CD4-positive, alpha-beta memory T cell (primary cell): ENCODE results near the gene FDXR. TPM values are rescaled to one million over a fixed set of nuclear protein-coding genes. Genes with fewer than 3 reads are reported as not detected.

Source experiments
- CTCF ChIA-PET: fragments of 350-600 bp; sonication (Branson Sonifier 250); formaldehyde crosslinking; loops from one replicate; lab custom pipeline; 2021; ENCODE audit warnings: inconsistent platforms; ENCODE audit not compliant: partially characterized antibody; lab: Charles Lee
- POLR2A ChIA-PET: fragments of 350-600 bp; sonication (Branson Sonifier 250); formaldehyde crosslinking; loops from one replicate; lab custom pipeline; 2021; ENCODE audit not compliant: partially characterized antibody; lab: Charles Lee
- DNase-seq, 5 donors: peaks; one replicate each; pipeline versions ENCODE4 v3.0.0 to v3.0.0-alpha.2; 2020 to 2022; ENCODE audit warnings: mixed read lengths in 1 of 5
- H3K27ac ChIP-seq: one replicate; pipeline ENCODE4 v1.7.0; 2013; ENCODE audit warnings: low read depth, low read length
- H3K27me3 ChIP-seq: 2 replicates; pipeline ENCODE4 v1.7.0; 2013; ENCODE audit warnings: mild to moderate bottlenecking, low read length, moderate library complexity; ENCODE audit not compliant: insufficient read depth
- H3K36me3 ChIP-seq: 2 replicates; pipeline ENCODE4 v1.7.0; 2013; ENCODE audit warnings: mild to moderate bottlenecking, low read length, moderate library complexity; ENCODE audit not compliant: insufficient read depth
- H3K4me1 ChIP-seq: 2 replicates; pipeline ENCODE4 v1.7.0; 2013; ENCODE audit warnings: mild to moderate bottlenecking, low read length, moderate library complexity; ENCODE audit not compliant: insufficient read depth
- H3K4me3 ChIP-seq, 2 donors: one replicate each; pipeline ENCODE4 v1.7.0; 2013; ENCODE audit warnings: low read length in 2 of 2, mild to moderate bottlenecking in 1 of 2
- H3K9me3 ChIP-seq, 2 donors: one replicate each; pipeline ENCODE4 v1.7.0; 2013; ENCODE audit warnings: low read length in 2 of 2, control low read depth in 1 of 2; ENCODE audit not compliant: control insufficient read depth in 1 of 2
- H3K27ac Mint-ChIP-seq, 7 donors: one replicate each; pipeline ENCODE4 v1.8.0; 2020 to 2021; ENCODE audit warnings: mixed read lengths in 7 of 7, mild to moderate bottlenecking in 6 of 7, inconsistent platforms in 3 of 7, moderate library complexity in 3 of 7
- H3K27me3 Mint-ChIP-seq, 2 donors: one replicate each; pipeline ENCODE4 v1.8.0; 2020 to 2021; ENCODE audit warnings: mixed read lengths in 2 of 2
- H3K36me3 Mint-ChIP-seq, 2 donors: one replicate each; pipeline ENCODE4 v1.8.0; 2020 to 2021; ENCODE audit warnings: mixed read lengths in 2 of 2, inconsistent platforms in 1 of 2, mild to moderate bottlenecking in 1 of 2
- H3K4me1 Mint-ChIP-seq, 4 donors: one replicate each; pipeline ENCODE4 v1.8.0; 2020 to 2021; ENCODE audit warnings: mixed read lengths in 4 of 4, mild to moderate bottlenecking in 1 of 4
- H3K4me3 Mint-ChIP-seq, 8 donors: one replicate each; pipeline ENCODE4 v1.8.0; 2020 to 2021; ENCODE audit warnings: mixed read lengths in 8 of 8, mild to moderate bottlenecking in 7 of 8, moderate library complexity in 6 of 8, inconsistent platforms in 3 of 8
- H3K9me3 Mint-ChIP-seq, 8 donors: one replicate each; pipeline ENCODE4 v1.8.0; 2020 to 2021; ENCODE audit warnings: mixed read lengths in 8 of 8, mild to moderate bottlenecking in 5 of 8, inconsistent platforms in 3 of 8, moderate library complexity in 1 of 8
- intact Hi-C: fragments of 100-400 bp; cut with micrococcal nuclease; formaldehyde crosslinking; loops from one replicate; pipeline ENCODE4 v1.15.1; 2023
- polyA plus RNA-seq, 2 donors: library from polyadenylated mRNA; unstranded; fragments of 300-500 nt; fragmentation: Illumina TruSeq; gene quantifications; one replicate each; pipeline ENCODE4 v1.2.3, GENCODE V29; 2021
- total RNA-seq, 2 experiments: library from RNA; stranded (reverse); gene quantifications; one replicate each; pipeline ENCODE4 v1.2.3, GENCODE V29; 2021

FDXR gene
- total and polyA plus RNA-seq, 4 experiments from 2014 or later = 2.7 to 21.8 (median 10.6) TPM

DNA sequence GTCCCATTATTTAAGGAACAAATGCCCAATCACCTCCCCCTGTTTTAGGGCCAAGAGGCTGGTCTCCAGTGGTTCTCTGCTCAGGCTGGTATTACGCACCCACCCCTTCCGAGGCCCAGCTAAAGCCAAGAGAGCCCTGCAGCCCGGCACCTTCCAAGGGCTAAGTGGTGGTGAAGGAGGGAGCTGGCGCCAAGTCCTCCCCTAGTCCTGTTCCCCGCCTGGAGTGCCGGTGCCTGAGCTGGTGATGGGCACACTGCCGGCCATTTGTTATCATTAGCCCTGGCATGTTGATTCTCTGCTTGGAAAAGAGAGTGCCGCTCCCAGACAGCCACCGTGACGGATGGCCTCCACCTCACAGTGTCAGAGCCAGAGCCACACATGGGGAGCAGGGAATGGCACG, 45.0 kb downstream of the FDXR start:
- ChIA-PET CTCF (no interaction called here), POLR2A (interaction anchor here (0.6 kb wide), 1 partner anchor 16 kb away, joined by 3 read pairs; no protein-coding TSS in a partner anchor)
- H3K9me3 Mint-ChIP-seq = no peaks in the 10 kb centered on the region
- H3K4me1 Mint-ChIP-seq = no peaks in the 10 kb centered on the region
- H3K27me3 Mint-ChIP-seq = no peaks in the 10 kb centered on the region
- Histone ChIP-seq H3K27ac (no peak overlapping the region), H3K4me1 (no peaks in the 10 kb centered on the region), H3K4me3 (no peak overlapping the region), H3K36me3 (peaks cover 4% of the 10 kb centered on the region), H3K9me3 (no peaks in the 10 kb centered on the region), H3K27me3 (no peaks in the 10 kb centered on the region)
- no peak overlapping the region for H3K27ac Mint-ChIP-seq
- H3K4me3 Mint-ChIP-seq = no peak overlapping the region
- H3K36me3 Mint-ChIP-seq = peaks cover 17 to 44% of the 10 kb centered on the region in 2 donors
- intact Hi-C loops = no loop called here
- DNase-seq = no peak

- intact Hi-C loops = no loop called here
- POLR2A ChIA-PET = no interaction called here
- H3K27ac Mint-ChIP-seq = no peak overlapping the region
These were observed 46.7 kb downstream of the FDXR start for GRCh38 chr17:74825952-74826719.

DNA sequence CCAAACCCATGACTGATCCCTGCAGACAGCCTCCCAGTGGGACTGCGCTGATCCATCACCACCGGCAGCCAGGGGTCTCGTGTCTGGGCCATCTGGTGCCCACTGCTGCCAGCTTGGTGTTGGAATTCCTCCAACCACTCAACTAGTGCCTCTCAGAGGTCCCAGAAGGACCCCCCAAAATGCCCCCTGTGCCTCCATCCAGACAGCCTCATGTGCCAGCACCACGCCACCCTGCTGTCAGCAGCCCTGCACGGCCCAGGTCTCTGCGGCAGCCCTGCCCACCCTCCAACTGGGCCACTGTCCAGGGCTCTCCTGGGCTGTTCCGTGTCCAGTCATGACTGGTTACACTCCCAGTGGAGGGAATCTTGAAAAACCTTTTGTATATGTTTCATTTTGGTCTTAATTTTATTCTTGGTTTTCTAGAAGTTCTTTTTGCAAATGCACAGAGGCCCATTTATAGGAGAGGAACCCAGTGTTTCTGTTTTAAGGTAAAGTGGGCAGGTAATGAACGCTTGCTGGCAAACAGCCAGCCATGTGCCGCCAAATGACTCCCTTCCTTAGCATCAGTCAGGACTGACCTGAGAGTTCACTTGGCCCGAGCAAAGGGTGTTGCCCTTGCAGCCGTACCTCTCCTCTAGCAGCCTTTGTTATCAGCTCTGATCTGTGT, 47.7 kb downstream of the FDXR start:
- Histone ChIP-seq H3K9me3 (no peaks in the 10 kb centered on the region), H3K4me3 (no peak overlapping the region), H3K36me3 (peaks cover 22% of the 10 kb centered on the region), H3K27me3 (no peaks in the 10 kb centered on the region), H3K27ac (no peak overlapping the region), H3K4me1 (no peaks in the 10 kb centered on the region)
- H3K9me3 Mint-ChIP-seq = no peaks in the 10 kb centered on the region
- H3K27ac Mint-ChIP-seq = no peak overlapping the region
- H3K4me3 Mint-ChIP-seq = no peak overlapping the region
- no peaks in the 10 kb centered on the region for H3K27me3 Mint-ChIP-seq
- peak in 1 of 5 donors; percentile 15 for DNase-seq
- H3K4me1 Mint-ChIP-seq = no peaks in the 10 kb centered on the region
- intact Hi-C loops = no loop called here
- POLR2A ChIA-PET = no interaction called here
- CTCF ChIA-PET = interaction anchor here (1.1 kb wide), 1 partner anchor 185 kb away, joined by 3 read pairs; no protein-coding TSS in a partner anchor
- peaks cover 19 to 31% of the 10 kb centered on the region in 2 donors for H3K36me3 Mint-ChIP-seq

More at GRCh38 chr17:74825952-74826719, 46.7 kb downstream of the FDXR start:
- no peaks in the 10 kb centered on the region for H3K27me3 Mint-ChIP-seq
- Histone ChIP-seq H3K4me1 (no peaks in the 10 kb centered on the region), H3K4me3 (no peak overlapping the region), H3K27ac (no peak overlapping the region), H3K9me3 (no peaks in the 10 kb centered on the region), H3K27me3 (no peaks in the 10 kb centered on the region), H3K36me3 (peaks cover 12% of the 10 kb centered on the region)
- H3K4me1 Mint-ChIP-seq = no peaks in the 10 kb centered on the region
- no peak overlapping the region for H3K4me3 Mint-ChIP-seq
- H3K9me3 Mint-ChIP-seq = no peaks in the 10 kb centered on the region
- CTCF ChIA-PET = interaction anchor here (1.1 kb wide), 1 partner anchor 186 kb away, joined by 3 read pairs; no protein-coding TSS in a partner anchor
- peaks cover 17 to 35% of the 10 kb centered on the region in 2 donors for H3K36me3 Mint-ChIP-seq
- DNase-seq = no peak

GRCh38 chr17:74822939-74823367, 49.8 kb downstream of the FDXR start:
- no peaks in the 10 kb centered on the region for H3K27me3 Mint-ChIP-seq
- intact Hi-C loops = no loop called here
- H3K4me3 Mint-ChIP-seq = no peak overlapping the region
- Histone ChIP-seq H3K27me3 (no peaks in the 10 kb centered on the region), H3K27ac (no peak overlapping the region), H3K4me3 (no peak overlapping the region), H3K9me3 (no peaks in the 10 kb centered on the region), H3K36me3 (peaks cover 26% of the 10 kb centered on the region), H3K4me1 (no peaks in the 10 kb centered on the region)
- POLR2A ChIA-PET = no interaction called here
- no peaks in the 10 kb centered on the region for H3K4me1 Mint-ChIP-seq
- no peaks in the 10 kb centered on the region for H3K9me3 Mint-ChIP-seq
- CTCF ChIA-PET = no interaction called here
- DNase-seq = peak in 1 of 5 donors; percentile 14
- H3K27ac Mint-ChIP-seq = no peak overlapping the region
- H3K36me3 Mint-ChIP-seq = peaks cover 33 to 37% of the 10 kb centered on the region in 2 donors

DNA sequence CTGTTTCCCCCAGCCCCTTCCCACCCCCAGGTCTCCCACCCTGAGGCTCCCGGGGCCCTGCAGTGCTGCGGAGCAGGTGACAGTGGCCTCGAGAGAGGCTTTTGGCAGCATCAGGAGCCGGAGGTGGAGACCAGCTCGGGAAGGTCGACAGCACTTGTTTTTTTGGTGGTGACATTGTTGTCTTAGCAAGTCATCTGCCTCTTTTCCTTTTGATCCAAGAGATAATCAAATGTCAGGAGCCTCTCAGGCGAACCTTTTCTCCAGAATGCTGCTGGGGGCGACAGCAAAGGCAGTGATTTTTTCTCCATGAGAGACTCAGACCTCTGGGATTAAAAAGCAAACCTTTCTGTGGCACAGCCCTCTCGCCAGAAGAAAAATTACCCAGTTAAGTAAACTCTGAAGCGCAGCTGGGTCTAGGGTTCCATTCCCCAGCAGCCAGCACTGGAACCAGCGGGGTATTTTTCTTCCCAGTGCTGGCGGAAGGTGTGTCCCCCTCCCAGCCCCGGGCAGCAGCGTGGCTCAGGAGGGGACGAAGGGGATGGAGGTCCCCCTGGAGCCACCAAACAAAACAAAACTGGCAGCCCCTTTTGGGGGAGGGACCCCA, 50.4 kb downstream of the FDXR start:
- no peak for DNase-seq

DNA sequence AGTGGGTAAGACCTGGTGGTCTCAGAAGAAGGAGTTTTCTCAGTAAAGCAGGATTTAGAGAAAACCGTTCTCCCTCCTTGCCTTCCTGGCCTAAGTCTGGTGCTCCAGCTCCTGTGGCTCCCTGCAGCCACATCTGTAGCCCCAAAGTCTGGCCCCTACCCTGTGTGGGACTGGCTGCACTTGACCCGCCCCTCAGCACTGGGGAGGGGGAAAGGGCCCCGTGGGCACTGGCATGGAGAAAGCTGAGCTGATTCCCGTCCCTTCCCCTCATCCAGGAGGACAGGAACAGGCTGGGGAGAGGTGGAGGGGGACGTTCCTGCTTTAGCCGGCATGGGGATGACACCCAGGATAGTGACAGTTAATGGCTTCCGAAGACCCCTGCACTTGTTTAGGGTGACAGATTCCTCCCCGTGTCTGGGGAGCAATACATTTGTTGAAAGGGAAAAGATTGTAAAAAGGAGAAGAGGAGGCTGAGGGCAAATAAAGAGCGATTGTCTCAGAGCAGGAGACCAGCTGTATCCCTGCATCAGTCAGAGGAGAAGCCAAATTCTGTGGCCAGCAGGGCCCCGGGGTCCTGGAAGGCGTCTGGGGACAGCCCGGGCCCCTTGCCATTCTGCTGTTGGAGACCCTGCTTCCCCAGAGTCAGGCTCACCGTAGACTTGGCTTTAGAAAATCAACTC, 51.0 kb downstream of the FDXR start:
- Mint-ChIP-seq H3K9me3 (no peaks in the 10 kb centered on the region), H3K4me1 (no peaks in the 10 kb centered on the region), H3K27me3 (no peaks in the 10 kb centered on the region), H3K27ac (no peak overlapping the region), H3K36me3 (peaks cover 36 to 45% of the 10 kb centered on the region in 2 donors), H3K4me3 (no peak overlapping the region)
- no peaks in the 10 kb centered on the region for H3K4me1 ChIP-seq
- H3K36me3 ChIP-seq = peaks cover 26% of the 10 kb centered on the region
- H3K27ac ChIP-seq = no peak overlapping the region
- H3K27me3 ChIP-seq = no peaks in the 10 kb centered on the region
- peak in 1 of 5 donors; percentile 7 for DNase-seq
- CTCF ChIA-PET = no interaction called here
- intact Hi-C loops = no loop called here
- no peaks in the 10 kb centered on the region for H3K9me3 ChIP-seq
- POLR2A ChIA-PET = no interaction called here
- no peak overlapping the region for H3K4me3 ChIP-seq

More for the DNA sequence above, 50.4 kb downstream of the FDXR start:
- CTCF ChIA-PET = no interaction called here
- H3K4me1 ChIP-seq = no peaks in the 10 kb centered on the region
- H3K9me3 ChIP-seq = no peaks in the 10 kb centered on the region
- no peak overlapping the region for H3K4me3 ChIP-seq
- H3K36me3 ChIP-seq = peaks cover 26% of the 10 kb centered on the region
- POLR2A ChIA-PET = no interaction called here
- Mint-ChIP-seq H3K36me3 (peaks cover 32 to 42% of the 10 kb centered on the region in 2 donors), H3K27me3 (no peaks in the 10 kb centered on the region), H3K27ac (no peak overlapping the region), H3K9me3 (no peaks in the 10 kb centered on the region), H3K4me1 (no peaks in the 10 kb centered on the region), H3K4me3 (no peak overlapping the region)
- no peak overlapping the region for H3K27ac ChIP-seq
- H3K27me3 ChIP-seq = no peaks in the 10 kb centered on the region
- intact Hi-C loops = no loop called here
